Urinary bladder (tissue), 4 donors: ENCODE measurements around the gene TRAK1. TPM values are rescaled to one million over a fixed set of nuclear protein-coding genes. Genes with fewer than 3 reads are reported as not detected.

Experiments used
- DNase-seq: peaks from one replicate; pipeline ENCODE4 v3.0.0-alpha.2; 2015; ENCODE audit errors: extremely low spot score
- H3K27ac ChIP-seq: one replicate; pipeline ENCODE4 v1.5.1; 2013; ENCODE audit warnings: low read depth, mild to moderate bottlenecking, moderate library complexity
- H3K36me3 ChIP-seq: one replicate; pipeline ENCODE4 v1.6.1; 2013; ENCODE audit warnings: mild to moderate bottlenecking, moderate library complexity; ENCODE audit not compliant: insufficient read depth
- H3K4me1 ChIP-seq: one replicate; pipeline ENCODE4 v1.6.1; 2013; ENCODE audit warnings: mild to moderate bottlenecking, moderate library complexity; ENCODE audit not compliant: insufficient read depth
- H3K4me3 ChIP-seq: one replicate; pipeline ENCODE4 v1.5.1; 2013; ENCODE audit warnings: low read depth, low read length
- WGBS: extraction: QIAGEN DNeasy Blood & Tissue Kit; methylation state at CpG from one replicate; pipeline ENCODE4 v1.1.7; 2013; 5-methylcytosine and 5-hydroxymethylcytosine counted together
- polyA plus RNA-seq: library from polyadenylated mRNA; stranded (reverse); fragments of 200-250 nt; gene quantifications from one replicate; pipeline ENCODE4 v1.2.3, GENCODE V29; 2013
- total RNA-seq: library from RNA; depleted of rRNA; stranded (reverse); fragments of >200 nt; gene quantifications from one replicate; pipeline ENCODE4 v1.2.3, GENCODE V29; 2014
- donor health status: healthy with polysubstance abuse.
- donor health status: healthy.

Gene TRAK1
- total and polyA plus RNA-seq, 2 donors, result 26.9 to 66.0 TPM

DNA sequence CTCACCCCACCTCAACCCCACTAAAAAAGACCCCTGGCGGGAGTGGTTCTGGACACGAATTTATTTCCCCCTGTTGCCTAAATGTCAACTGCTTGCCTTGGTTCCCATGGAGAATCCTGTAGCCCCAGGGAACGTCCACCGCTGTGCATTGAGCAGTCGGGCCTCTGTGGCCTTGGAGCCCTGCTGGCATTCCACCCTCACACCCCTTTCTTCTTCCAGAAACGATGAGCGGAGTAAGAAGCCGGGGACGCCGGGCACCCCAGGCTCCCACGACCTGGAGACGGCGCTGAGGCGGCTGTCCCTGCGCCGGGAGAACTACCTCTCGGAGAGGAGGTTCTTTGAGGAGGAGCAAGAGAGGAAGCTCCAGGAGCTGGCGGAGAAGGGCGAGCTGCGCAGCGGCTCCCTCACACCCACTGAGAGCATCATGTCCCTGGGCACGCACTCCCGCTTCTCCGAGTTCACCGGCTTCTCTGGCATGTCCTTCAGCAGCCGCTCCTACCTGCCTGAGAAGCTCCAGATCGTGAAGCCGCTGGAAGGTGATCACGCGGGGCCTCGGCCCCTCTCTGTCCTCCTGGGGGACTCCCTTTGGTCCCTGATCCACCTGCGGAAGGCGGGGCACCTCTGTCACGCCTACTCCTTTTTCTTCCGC is 111.2 kb downstream of the TRAK1 start:
- peaks cover 11% of the 10 kb centered on the region for H3K36me3 ChIP-seq
- no peak overlapping the region for H3K27ac ChIP-seq
- no peak overlapping the region for H3K4me3 ChIP-seq
- no peaks in the 10 kb centered on the region for H3K4me1 ChIP-seq
- no peak for DNase-seq
- 94% methylated on average over 35 of the region's 35 CpGs for WGBS

DNA sequence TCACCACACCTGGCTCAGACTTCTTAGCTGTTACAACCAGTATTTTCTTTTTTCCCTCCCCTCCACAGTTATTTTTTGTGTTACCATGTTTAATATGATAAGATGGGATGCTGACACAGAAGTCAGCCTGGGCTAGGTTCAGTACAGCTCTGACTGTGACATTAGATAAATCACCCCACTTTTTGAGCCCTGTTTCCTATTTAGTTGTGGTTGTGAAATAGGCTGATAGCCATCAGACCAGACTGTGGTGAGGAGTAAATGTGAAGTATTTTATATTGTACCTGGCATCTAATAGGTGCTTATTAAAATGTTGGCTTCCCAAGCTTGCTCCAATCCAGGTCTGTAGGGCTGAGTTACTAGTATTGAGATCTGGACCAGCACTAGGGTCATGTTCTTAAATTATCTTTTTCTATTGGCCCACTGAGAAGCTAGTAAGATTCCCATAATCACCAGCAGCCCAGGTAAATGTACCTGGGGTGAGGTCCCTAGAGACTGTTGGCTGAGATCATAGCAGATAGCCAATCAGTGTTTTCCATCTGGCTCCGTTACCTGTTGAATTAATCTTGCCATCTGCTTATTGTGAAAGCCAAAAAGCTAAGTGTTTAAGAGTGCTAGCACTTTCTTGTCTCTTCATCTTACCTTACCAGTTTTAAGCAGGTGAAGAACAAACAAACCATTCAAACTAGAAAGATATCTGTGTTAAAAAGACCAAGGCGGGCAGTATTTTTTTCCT is 113.9 kb downstream of the TRAK1 start:
- Histone ChIP-seq H3K4me1 (no peaks in the 10 kb centered on the region), H3K27ac (no peak overlapping the region), H3K4me3 (no peak overlapping the region), H3K36me3 (peaks cover 9% of the 10 kb centered on the region)
- WGBS, result 87% methylated on average over 2 of the region's 2 CpGs
- no peak for DNase-seq

DNA sequence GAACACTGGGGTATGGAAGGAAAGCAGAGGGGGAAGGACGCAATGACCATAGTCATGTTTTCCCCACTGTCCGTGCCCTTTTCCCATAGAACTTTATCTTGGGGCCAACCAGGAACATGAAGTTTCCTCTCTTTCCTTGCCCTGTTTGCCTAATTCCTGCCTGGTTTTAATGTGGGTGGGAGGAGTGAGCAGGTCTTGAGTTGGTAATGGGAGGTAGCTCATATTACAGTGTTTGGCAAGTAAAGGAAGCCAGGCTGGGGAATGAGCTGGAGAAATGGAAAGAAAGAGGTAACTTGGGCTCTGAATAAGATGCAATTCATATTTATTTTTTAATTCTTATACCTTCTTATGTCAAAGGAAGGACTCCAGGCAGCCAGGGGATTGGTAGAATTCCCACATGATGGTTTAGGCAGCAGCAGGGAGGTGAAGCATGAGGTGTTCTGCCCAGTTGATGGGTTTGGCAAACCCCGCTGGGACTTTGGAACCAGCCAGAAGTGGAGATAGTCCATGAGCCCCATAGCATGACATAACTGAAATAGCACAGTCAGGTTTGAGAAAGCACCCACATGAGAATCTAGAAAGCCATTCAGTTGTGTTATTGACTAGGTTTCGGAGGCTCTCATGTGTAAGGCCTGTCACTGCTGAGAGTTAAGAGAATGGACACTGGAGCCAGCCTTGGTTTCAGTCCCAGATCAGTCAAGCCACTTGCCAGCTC is 114.8 kb downstream of the TRAK1 start:
- peaks cover 12% of the 10 kb centered on the region for H3K36me3 ChIP-seq
- WGBS, result 96% methylated on average over 4 of the region's 4 CpGs
- no peak for DNase-seq
- no peak overlapping the region for H3K27ac ChIP-seq
- H3K4me1 ChIP-seq, result no peaks in the 10 kb centered on the region
- H3K4me3 ChIP-seq, result no peak overlapping the region

DNA sequence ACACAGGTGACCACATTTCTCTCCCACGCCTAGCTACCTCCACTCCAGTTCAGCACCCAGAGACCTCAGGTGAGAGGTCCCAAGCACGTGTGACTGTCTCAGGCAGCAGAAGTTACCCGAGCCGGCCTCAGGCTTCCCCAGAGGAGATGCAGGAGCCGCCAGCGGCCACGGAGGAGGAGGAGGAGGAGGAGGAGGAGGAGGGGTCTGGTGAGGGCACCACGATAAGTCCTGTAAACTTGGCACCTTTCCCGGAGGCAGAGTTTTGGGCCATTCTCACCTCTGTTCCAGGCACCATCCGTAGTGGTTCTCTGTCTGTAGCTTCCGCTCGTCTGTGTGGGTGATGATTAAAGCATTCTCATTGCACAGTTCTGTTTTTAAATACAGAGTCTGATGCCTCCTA is 118.8 kb downstream of the TRAK1 start:
- H3K36me3 ChIP-seq, result peaks cover 3% of the 10 kb centered on the region
- DNase-seq, result no peak

DNA sequence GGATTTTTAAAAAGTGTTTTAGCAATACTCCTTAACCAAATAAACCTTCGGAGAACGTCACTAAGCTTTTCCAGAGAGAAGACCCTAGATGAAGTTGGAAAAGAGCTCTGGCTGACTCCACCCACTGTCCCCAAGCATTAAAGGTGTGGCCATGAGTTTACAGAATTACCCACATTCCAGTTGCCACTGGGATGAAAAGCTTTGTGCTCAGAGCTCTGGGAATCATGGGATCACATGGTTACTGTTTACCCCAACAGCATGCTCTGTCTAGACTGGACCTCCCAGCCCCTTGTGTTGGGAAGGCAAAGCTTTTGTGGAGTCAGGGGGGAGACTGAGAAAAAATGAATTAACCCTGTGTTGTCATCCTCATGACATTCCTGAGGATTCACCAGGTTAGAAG is 119.6 kb downstream of the TRAK1 start:
- Histone ChIP-seq H3K27ac (no peak overlapping the region), H3K36me3 (peaks cover 3% of the 10 kb centered on the region), H3K4me1 (no peaks in the 10 kb centered on the region), H3K4me3 (no peak overlapping the region)
- no peak for DNase-seq
- 64% methylated on average over 2 of the region's 2 CpGs for WGBS

More for the DNA sequence above, 118.8 kb downstream of the TRAK1 start:
- H3K4me1 ChIP-seq, result no peaks in the 10 kb centered on the region
- no peak overlapping the region for H3K27ac ChIP-seq
- H3K4me3 ChIP-seq, result no peak overlapping the region
- WGBS, result 65% methylated on average over 12 of the region's 12 CpGs

DNA sequence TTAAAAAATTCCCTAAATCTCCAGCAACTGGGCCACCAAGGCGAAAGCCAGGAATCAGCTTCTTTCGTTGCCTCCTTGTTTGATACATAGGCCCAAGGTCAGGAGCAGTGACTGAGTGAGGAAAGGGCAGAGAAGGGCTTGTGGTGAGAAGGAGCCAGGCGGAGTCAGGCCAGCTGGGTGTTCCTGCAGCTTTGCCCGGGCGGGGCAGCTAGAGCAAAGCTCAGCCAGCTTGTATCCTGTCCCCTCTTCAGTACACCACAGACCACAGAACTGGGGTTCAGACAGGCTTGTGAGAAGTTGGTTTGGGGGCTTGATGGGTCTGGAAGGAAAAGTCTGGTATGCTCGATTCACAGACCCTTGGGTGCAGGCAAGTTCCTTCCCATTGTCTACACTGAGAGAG is 122.3 kb downstream of the TRAK1 start:
- H3K4me3 ChIP-seq, result no peak overlapping the region
- peaks cover 4% of the 10 kb centered on the region for H3K36me3 ChIP-seq
- WGBS, result 95% methylated on average over 6 of the region's 6 CpGs
- H3K4me1 ChIP-seq, result peaks cover 2% of the 10 kb centered on the region
- no peak overlapping the region for H3K27ac ChIP-seq
- no peak for DNase-seq

DNA sequence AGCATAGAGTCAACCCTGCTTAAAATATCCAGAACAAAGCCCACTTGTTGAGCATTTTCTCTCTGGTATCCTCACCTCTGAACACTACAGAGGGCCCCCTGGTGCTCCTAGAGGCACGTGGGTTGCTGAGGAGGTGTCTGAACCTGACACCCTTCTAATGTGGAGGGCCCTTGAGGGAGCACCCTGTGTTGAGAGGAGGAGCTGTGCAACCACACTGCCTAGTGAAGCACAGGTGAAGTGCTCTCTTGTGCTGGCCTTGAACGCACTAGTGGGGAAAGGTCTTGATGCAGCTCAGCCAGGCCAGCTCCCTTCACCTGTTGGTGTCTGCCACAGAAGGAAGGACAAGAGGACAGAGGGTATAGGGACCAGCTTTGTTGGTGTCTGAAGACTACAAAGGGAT is 122.9 kb downstream of the TRAK1 start:
- Histone ChIP-seq H3K27ac (no peak overlapping the region), H3K4me3 (no peak overlapping the region), H3K36me3 (peaks cover 4% of the 10 kb centered on the region), H3K4me1 (peaks cover 2% of the 10 kb centered on the region)
- no peak for DNase-seq
- WGBS, result 74% methylated on average over 2 of the region's 2 CpGs

DNA sequence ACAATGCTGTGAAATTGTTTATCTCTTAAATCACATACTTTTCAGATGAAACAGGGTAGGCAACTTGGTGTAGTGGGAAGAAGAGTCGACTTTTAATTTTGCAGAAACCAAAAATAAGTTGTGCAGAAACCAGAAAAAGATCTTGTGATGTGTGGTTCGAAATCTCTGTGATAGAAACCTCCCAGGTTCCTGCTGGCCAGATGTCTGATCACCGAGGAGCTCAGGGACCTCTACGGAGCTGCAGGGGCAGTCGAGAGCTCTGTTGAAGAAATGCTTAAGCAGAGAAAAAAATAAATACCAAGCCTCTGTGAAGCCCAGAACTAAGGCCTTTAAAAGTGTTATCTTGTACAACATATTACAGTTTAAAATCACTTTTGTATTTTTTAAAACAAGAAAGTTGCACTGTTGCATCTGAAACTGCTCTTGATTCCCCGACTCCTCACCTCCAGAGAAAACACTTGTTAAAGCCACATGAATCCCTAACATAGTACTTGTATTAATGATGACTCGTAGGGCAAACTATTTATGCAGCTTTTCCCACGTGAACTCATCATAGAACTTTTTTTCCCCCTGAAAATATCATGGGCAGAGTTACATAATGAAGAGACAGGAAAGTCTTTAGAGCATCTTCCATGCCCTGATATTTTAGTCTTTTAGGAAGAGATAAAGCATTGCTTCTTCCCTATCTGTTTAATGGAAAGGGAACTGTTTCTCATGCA is 123.6 kb downstream of the TRAK1 start:
- Histone ChIP-seq H3K4me3 (no peak overlapping the region), H3K36me3 (peaks cover 4% of the 10 kb centered on the region), H3K4me1 (peaks cover 2% of the 10 kb centered on the region), H3K27ac (no peak overlapping the region)
- DNase-seq, result no peak
- WGBS, result 69% methylated on average over 8 of the region's 8 CpGs

DNA sequence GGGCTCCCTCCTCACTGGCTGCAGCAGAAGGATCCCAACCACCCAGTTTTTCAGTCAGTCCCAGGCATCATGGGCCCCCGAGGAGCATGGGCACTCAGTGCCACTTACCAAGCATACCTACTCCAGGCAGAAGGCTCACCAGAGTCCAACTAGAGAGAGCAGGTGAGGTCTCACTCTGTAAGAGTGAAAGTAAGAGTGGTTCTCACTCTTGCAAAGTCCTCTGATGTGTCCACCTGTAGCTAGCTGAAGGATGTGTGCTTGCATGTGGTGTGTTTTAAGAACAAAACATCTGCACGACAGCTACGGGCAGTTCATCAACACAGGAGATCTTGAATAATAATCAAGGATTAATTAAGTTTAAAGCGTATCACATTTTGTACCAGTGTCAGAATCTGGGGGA is 125.1 kb downstream of the TRAK1 start:
- WGBS, result 87% methylated on average over 4 of the region's 4 CpGs

DNA sequence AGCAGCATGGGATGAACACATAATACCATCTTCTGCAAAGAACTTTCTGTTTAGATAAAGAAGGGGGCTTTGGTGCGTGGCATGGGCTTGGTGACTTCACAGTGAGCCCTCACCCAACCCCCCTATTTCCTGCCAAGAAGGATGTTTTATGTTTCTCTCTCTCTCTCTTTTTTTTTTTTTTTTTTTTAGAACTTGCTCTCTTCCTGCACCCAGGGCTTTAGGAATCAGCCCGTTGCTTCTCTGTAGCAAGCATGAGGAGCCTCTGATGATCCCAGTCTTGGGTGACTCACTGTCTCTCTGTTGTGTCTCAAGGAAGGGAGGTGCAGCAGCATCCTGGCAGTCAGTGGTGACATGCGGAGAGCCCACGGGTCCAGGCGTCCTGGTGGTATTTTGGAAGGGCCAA is 125.8 kb downstream of the TRAK1 start:
- DNase-seq, result no peak
- H3K4me1 ChIP-seq, result peaks cover 2% of the 10 kb centered on the region
- no peak overlapping the region for H3K27ac ChIP-seq
- peaks cover 1% of the 10 kb centered on the region for H3K36me3 ChIP-seq
- 74% methylated on average over 5 of the region's 5 CpGs for WGBS
- no peak overlapping the region for H3K4me3 ChIP-seq

More for the DNA sequence above, 125.1 kb downstream of the TRAK1 start:
- Histone ChIP-seq H3K27ac (no peak overlapping the region), H3K4me1 (peaks cover 2% of the 10 kb centered on the region), H3K36me3 (peaks cover 1% of the 10 kb centered on the region), H3K4me3 (no peak overlapping the region)
- DNase-seq, result no peak

DNA sequence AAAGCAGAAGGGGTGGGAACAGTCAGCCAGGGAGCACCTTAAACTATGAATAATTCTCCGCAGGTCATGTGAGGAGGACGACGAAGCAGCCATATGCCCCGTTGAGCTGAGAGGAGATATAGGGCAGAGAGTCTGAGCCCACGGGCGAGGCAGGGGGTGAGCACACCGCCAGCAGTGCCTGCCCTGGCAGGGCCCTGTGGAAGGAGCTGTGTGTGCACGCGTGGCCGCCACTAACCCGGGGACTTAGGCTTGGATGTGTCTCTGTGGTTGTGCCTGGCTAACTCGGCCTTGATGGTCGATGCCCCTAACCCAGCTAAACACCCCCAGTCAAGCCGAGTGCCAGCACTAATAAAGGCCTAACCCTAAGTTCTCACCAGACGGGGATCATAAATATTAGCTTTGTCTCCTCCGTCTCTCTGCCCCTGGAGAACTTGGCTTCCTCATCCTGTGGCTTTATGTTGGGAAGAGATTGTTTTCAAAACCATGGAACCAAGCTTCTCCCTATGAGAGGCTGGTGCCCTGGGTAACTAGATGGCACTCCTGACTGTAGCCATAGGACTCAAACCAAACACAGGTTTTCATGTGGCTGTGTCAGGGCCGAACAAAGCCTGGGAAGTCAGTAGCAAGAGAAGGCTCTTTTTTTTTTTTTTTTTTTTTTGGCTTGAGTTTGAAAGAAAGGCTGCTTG is 129.4 kb downstream of the TRAK1 start:
- Histone ChIP-seq H3K4me3 (no peak overlapping the region), H3K4me1 (peaks cover 2% of the 10 kb centered on the region), H3K36me3 (peaks cover 1% of the 10 kb centered on the region), H3K27ac (no peak overlapping the region)
- no peak for DNase-seq
- WGBS, result 90% methylated on average over 17 of the region's 17 CpGs

DNA sequence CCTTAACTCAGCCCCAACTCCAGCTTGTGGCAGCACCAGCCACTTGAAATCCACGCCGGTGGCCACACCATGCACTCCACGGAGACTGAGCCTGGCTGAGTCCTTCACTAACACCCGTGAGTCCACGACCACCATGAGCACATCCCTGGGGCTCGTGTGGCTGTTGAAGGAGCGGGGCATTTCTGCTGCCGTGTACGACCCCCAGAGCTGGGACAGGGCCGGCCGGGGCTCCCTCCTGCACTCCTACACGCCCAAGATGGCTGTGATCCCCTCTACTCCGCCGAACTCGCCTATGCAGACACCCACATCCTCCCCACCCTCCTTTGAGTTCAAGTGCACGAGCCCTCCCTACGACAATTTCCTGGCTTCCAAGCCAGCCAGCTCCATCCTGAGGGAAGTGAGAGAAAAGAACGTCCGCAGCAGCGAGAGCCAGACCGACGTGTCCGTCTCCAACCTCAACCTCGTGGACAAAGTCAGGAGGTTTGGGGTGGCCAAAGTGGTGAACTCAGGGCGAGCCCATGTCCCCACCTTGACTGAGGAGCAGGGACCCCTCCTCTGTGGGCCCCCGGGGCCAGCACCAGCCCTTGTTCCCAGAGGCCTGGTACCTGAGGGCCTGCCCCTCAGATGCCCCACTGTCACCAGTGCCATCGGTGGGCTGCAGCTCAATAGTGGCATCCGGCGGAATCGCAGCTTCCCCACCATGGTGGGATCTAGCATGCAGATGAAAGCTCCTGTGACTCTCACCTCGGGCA is 132.0 kb downstream of the TRAK1 start:
- no peak overlapping the region for H3K27ac ChIP-seq
- no peaks in the 10 kb centered on the region for H3K36me3 ChIP-seq
- no peak overlapping the region for H3K4me3 ChIP-seq
- no peaks in the 10 kb centered on the region for H3K4me1 ChIP-seq
- DNase-seq, result no peak
- 94% methylated on average over 31 of the region's 31 CpGs for WGBS
